ENCODE measurements around the gene PFDN5.

The PFDN5 gene

GRCh38 chr12:53295070-53295890, at the start of gene PFDN5:
TSS of gene PFDN5 (plus strand) at chr12:53295542. CDS start at chr12:53295568, 26 bp downstream.
- in situ Hi-C loops (cut with MboI; ENCODE audit: low sequenced_read_pairs) = loop anchor here (5.0 to 25.0 kb wide), 2 partner anchors 83 to 233 kb away; partner anchors contain the start of gene TNS2

- in situ Hi-C loops (cut with MboI; ENCODE audit: low sequenced_read_pairs) = no loop called here
These were observed 43.6 kb upstream of the PFDN5 start for GRCh38 chr12:53251477-53252348.

- in situ Hi-C loops (cut with MboI; ENCODE audit: low sequenced_read_pairs) = no loop called here
These were observed 42.9 kb upstream of the PFDN5 start for GRCh38 chr12:53252349-53252916.

- in situ Hi-C loops (cut with MboI; ENCODE audit: low sequenced_read_pairs) = no loop called here
These were observed 42.0 kb upstream of the PFDN5 start for GRCh38 chr12:53253298-53253697.

- in situ Hi-C loops (cut with MboI; ENCODE audit: low sequenced_read_pairs) = no loop called here
These were observed 40.4 kb upstream of the PFDN5 start for GRCh38 chr12:53254816-53255545.

- in situ Hi-C loops (cut with MboI; ENCODE audit: low sequenced_read_pairs) = no loop called here
These were observed 39.3 kb upstream of the PFDN5 start for GRCh38 chr12:53255996-53256395.

- in situ Hi-C loops (cut with MboI; ENCODE audit: low sequenced_read_pairs) = no loop called here
These were observed 36.5 kb upstream of the PFDN5 start for GRCh38 chr12:53258541-53259539.

- in situ Hi-C loops (cut with MboI; ENCODE audit: low sequenced_read_pairs) = no loop called here
These were observed 35.5 kb upstream of the PFDN5 start for GRCh38 chr12:53259891-53260290.

- in situ Hi-C loops (cut with MboI; ENCODE audit: low sequenced_read_pairs) = no loop called here
These were observed 29.6 kb upstream of the PFDN5 start for GRCh38 chr12:53265783-53266182.

GRCh38 chr12:53267306-53267998, 27.9 kb upstream of the PFDN5 start:
- in situ Hi-C loops (cut with MboI; ENCODE audit: low sequenced_read_pairs) = no loop called here

- in situ Hi-C loops (cut with MboI; ENCODE audit: low sequenced_read_pairs) = no loop called here
These were observed 27.2 kb upstream of the PFDN5 start, which contains the start of gene ESPL1 for GRCh38 chr12:53267999-53268629. TSS of gene ESPL1 (plus strand) at chr12:53268299. CDS start at chr12:53268767, 468 bp downstream.

GRCh38 chr12:53268630-53269562, 26.4 kb upstream of the PFDN5 start:
- in situ Hi-C loops (cut with MboI; ENCODE audit: low sequenced_read_pairs) = no loop called here

GRCh38 chr12:53274445-53274844, 20.9 kb upstream of the PFDN5 start:
- in situ Hi-C loops (cut with MboI; ENCODE audit: low sequenced_read_pairs) = no loop called here

- in situ Hi-C loops (cut with MboI; ENCODE audit: low sequenced_read_pairs) = loop anchor here (25.0 kb wide), 1 partner anchor 214 kb away; the partner anchor contains the start of gene TNS2
These were observed 18.8 kb upstream of the PFDN5 start for GRCh38 chr12:53276511-53276910.

- in situ Hi-C loops (cut with MboI; ENCODE audit: low sequenced_read_pairs) = loop anchor here (25.0 kb wide), 1 partner anchor 216 kb away; the partner anchor contains the start of gene TNS2
These were observed 17.4 kb upstream of the PFDN5 start for GRCh38 chr12:53277981-53278380.

GRCh38 chr12:53279283-53279869, 16.0 kb upstream of the PFDN5 start:
- in situ Hi-C loops (cut with MboI; ENCODE audit: low sequenced_read_pairs) = loop anchor here (25.0 kb wide), 1 partner anchor 217 kb away; the partner anchor contains the start of gene TNS2

All from HL-60/S4 treated with phorbol 12-myristate 13-acetate at 8.2 ng/mL for 4 days and 3 days (cell line).